Measurements from ENCODE around the gene PSG1. TPM values are rescaled to one million over a fixed set of nuclear protein-coding genes. Genes with fewer than 3 reads are reported as not detected.
"Not testable (repeated sequence)": the region's sequence is repeated elsewhere in the genome, so short reads cannot be mapped to it uniquely, and the experiment has no call there.

The PSG1 gene
- total RNA-seq, 5 donors from 2014 or later (not counting 1 experiment from before 2014, with no cell fraction given): not detected

DNA sequence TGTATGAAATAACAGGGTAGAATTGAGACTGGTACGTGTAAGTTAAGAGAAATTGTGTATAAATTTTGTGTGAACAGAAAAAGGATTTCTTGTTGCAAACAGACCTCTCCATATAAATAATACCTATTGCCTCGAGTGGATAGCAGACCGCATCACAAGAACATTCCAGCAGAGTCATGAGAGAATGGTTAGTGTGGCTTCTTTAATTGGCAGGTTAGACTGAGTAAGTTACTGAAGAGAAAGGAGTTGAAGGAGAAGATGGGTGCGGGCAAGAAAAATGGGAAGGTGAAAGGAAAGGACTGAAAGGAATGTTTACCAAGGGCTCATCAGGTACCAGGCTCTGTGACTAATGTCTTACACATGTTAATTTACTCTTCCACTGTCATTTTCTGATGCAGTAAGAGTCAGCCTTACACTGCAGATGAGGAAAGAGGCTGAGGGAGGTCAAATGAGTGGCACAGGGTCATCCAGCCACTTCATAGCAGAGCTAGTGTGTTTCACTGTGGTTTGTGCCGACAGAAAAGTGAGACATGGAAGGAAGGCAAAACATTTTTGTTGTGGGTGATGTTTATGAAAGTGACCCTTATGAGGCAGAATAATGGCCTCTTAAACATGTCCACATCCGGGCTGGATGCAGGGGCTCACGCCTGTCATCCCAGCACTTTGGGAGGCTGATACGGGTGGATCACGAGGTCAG is 46.6 kb downstream of the PSG1 start:
- ATAC-seq (replicated peaks in 1 of 4); H3K27ac Mint-ChIP-seq; CTCF ChIA-PET; H3K27me3 ChIP-seq (replicated peaks in 1 of 2; ENCODE audit: control insufficient read depth in 2 of 2, extremely low read depth in 1 of 2, insufficient read depth in 2 of 2, low read length in 1 of 2); H3K4me3 Mint-ChIP-seq; H3K27ac ChIP-seq (ENCODE audit: low read length); H3K4me1 Mint-ChIP-seq; POLR2A ChIA-PET; H3K36me3 Mint-ChIP-seq; H3K36me3 ChIP-seq (ENCODE audit: control insufficient read depth in 2 of 2, extremely low read depth in 1 of 2, insufficient read depth in 1 of 2, low read length in 1 of 2); H3K9me3 ChIP-seq; H3K4me1 ChIP-seq (ENCODE audit: control insufficient read depth in 1 of 2, extremely low read depth in 1 of 2, insufficient read depth in 2 of 2, low read length in 2 of 2); H3K9me3 Mint-ChIP-seq; DNase-seq; H3K4me3 ChIP-seq (ENCODE audit: control insufficient read depth in 1 of 2, extremely low read depth in 1 of 2, low read length in 1 of 2): not testable (repeated sequence)
- 95% methylated on average over 4 of the region's 9 CpGs for WGBS (ENCODE audit: insufficient coverage)
- H3K27me3 Mint-ChIP-seq: peaks cover 7 to 40% of the 10 kb centered on the region in 2 donors

DNA sequence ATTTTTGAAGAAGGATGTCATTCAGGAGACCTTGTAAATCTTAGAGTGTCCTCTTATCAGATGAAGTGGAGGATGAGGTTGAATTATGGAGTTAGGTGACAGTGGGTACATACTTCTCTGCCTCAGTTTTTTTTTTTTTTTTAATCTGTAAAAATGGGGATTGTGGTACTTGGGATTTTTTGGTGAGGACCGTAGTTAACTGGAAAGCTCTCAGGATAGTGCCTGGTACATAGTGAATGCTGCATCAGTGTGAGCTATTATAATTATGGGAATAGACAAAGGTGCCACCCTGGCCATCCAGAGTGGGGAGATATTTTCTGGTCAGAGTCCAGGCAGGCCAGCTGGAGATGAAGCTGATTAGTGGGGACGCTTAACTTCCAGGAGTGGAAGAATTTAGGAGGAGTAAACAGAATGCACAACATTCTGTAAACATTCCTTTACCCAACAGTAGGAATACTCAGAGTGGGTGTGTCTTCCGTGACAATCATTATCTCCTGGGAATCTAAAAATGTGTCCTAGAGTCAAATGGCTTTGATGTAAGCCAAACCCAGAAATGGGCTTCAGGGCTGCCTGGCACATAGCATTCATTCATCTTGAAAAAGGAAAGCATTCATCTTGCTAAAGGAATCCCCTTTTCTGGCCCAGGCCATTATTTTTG is 47.4 kb downstream of the PSG1 start:
- H3K27me3 ChIP-seq (replicated peaks in 1 of 2; ENCODE audit: control insufficient read depth in 2 of 2, extremely low read depth in 1 of 2, insufficient read depth in 2 of 2, low read length in 1 of 2); H3K27ac ChIP-seq (ENCODE audit: low read length); H3K36me3 ChIP-seq (ENCODE audit: control insufficient read depth in 2 of 2, extremely low read depth in 1 of 2, insufficient read depth in 1 of 2, low read length in 1 of 2); H3K4me3 Mint-ChIP-seq; H3K9me3 Mint-ChIP-seq; H3K9me3 ChIP-seq; H3K4me1 ChIP-seq (ENCODE audit: control insufficient read depth in 1 of 2, extremely low read depth in 1 of 2, insufficient read depth in 2 of 2, low read length in 2 of 2); H3K36me3 Mint-ChIP-seq; CTCF ChIA-PET; H3K27ac Mint-ChIP-seq; DNase-seq; ATAC-seq (replicated peaks in 1 of 4); POLR2A ChIA-PET; H3K4me3 ChIP-seq (ENCODE audit: control insufficient read depth in 1 of 2, extremely low read depth in 1 of 2, low read length in 1 of 2); H3K4me1 Mint-ChIP-seq: not testable (repeated sequence)
- no CpG with 5 or more reads among the region's 3 CpGs for WGBS (ENCODE audit: insufficient coverage)
- peaks cover 7 to 39% of the 10 kb centered on the region in 2 donors for H3K27me3 Mint-ChIP-seq

DNA sequence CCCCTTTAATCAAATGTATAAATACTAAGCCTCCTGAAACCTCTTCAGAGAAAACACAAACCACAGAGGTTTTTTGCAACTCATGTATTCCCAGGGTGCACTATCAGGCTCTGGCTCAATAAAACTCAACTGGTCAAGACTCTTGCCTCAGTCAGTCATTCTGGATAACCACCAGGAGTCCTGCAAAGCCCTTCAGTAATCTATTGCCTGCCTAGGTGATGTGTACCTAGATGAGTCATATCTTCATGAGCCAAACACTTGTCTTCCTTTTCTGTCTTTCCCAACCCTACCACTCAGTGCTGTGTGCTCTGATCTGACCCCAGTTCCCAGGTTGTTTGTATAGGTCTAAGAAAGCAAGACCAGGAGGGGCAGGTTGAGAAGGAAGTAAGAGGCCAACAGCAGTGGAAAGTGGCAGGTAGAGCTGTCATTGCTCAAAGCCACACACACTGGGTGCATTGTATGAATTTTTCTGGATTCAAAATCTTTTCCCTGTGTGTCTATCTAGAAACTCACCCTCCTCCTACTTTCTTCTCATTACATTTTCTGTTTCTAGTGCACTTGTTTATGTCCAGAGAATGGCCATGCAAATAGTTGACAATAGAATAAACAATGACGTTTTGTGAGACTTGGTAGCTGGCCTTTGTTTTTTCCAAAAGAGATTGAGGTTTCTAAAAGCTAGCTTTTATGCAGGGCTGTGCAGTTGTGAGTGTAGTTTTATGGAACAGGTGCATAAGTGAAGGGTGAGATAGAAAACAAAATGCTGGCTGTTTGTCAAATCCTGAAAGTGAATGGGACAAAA is 48.1 kb downstream of the PSG1 start:
- Mint-ChIP-seq H3K4me1 (no peaks in the 10 kb centered on the region), H3K4me3 (no peak overlapping the region), H3K9me3 (no peaks in the 10 kb centered on the region), H3K27ac (no peak overlapping the region), H3K27me3 (peaks cover 7 to 39% of the 10 kb centered on the region in 2 donors), H3K36me3 (no peaks in the 10 kb centered on the region)
- Histone ChIP-seq H3K27me3 (replicated peaks in 1 of 2; ENCODE audit: control insufficient read depth in 2 of 2, extremely low read depth in 1 of 2, insufficient read depth in 2 of 2, low read length in 1 of 2) (no peaks in the 10 kb centered on the region), H3K27ac (ENCODE audit: low read length) (no peak overlapping the region), H3K4me1 (ENCODE audit: control insufficient read depth in 1 of 2, extremely low read depth in 1 of 2, insufficient read depth in 2 of 2, low read length in 2 of 2) (no peaks in the 10 kb centered on the region), H3K36me3 (ENCODE audit: control insufficient read depth in 2 of 2, extremely low read depth in 1 of 2, insufficient read depth in 1 of 2, low read length in 1 of 2) (no peaks in the 10 kb centered on the region), H3K4me3 (ENCODE audit: control insufficient read depth in 1 of 2, extremely low read depth in 1 of 2, low read length in 1 of 2) (no peak overlapping the region), H3K9me3 (no peaks in the 10 kb centered on the region)
- 50% methylated on average over 1 of the region's 1 CpG for WGBS (ENCODE audit: insufficient coverage)
- POLR2A ChIA-PET: no interaction called here
- CTCF ChIA-PET: no interaction called here
- no peak for DNase-seq
- ATAC-seq (replicated peaks in 1 of 4): no peak

DNA sequence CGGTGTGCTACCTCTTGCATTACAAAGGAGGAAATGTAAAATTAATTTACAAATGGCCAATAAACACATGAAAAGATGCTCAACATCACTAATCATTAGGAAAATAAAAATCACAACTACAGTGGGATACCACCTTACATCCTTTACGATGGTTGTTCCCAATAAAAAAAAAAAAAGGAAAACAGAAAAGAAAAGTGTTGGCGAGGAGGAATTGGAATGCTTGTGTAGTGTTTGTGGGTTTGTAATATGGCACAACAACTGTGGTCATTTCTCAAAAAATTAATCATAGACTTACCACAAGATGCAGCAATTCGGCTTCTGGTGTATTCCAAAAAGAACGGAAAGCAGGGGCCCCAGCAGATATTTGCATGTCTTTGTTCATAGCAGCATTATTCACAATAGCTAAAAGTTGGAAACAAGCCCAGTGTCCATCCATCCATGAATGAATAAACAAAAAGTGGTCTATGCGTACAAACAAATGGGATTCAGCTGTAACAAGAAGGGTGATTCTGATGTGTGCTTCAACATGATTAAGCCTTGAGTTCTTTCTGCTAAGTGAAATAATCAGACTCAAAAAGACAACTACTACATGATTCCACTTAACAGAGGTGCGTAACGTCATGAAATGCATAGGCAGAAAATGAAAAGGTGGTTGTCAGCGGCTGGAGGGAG is 58.1 kb downstream of the PSG1 start:
- H3K4me3 ChIP-seq (ENCODE audit: control insufficient read depth in 1 of 2, extremely low read depth in 1 of 2, low read length in 1 of 2); ATAC-seq (replicated peaks in 1 of 4); H3K27ac ChIP-seq (ENCODE audit: low read length); H3K27ac Mint-ChIP-seq; H3K36me3 Mint-ChIP-seq; H3K4me3 Mint-ChIP-seq; H3K4me1 Mint-ChIP-seq; H3K9me3 Mint-ChIP-seq; H3K9me3 ChIP-seq; H3K27me3 ChIP-seq (replicated peaks in 1 of 2; ENCODE audit: control insufficient read depth in 2 of 2, extremely low read depth in 1 of 2, insufficient read depth in 2 of 2, low read length in 1 of 2); POLR2A ChIA-PET; H3K4me1 ChIP-seq (ENCODE audit: control insufficient read depth in 1 of 2, extremely low read depth in 1 of 2, insufficient read depth in 2 of 2, low read length in 2 of 2); CTCF ChIA-PET; DNase-seq; H3K36me3 ChIP-seq (ENCODE audit: control insufficient read depth in 2 of 2, extremely low read depth in 1 of 2, insufficient read depth in 1 of 2, low read length in 1 of 2): not testable (repeated sequence)
- H3K27me3 Mint-ChIP-seq: peaks cover 8 to 35% of the 10 kb centered on the region in 2 donors
- no CpG with 5 or more reads among the region's 9 CpGs for WGBS (ENCODE audit: insufficient coverage)

DNA sequence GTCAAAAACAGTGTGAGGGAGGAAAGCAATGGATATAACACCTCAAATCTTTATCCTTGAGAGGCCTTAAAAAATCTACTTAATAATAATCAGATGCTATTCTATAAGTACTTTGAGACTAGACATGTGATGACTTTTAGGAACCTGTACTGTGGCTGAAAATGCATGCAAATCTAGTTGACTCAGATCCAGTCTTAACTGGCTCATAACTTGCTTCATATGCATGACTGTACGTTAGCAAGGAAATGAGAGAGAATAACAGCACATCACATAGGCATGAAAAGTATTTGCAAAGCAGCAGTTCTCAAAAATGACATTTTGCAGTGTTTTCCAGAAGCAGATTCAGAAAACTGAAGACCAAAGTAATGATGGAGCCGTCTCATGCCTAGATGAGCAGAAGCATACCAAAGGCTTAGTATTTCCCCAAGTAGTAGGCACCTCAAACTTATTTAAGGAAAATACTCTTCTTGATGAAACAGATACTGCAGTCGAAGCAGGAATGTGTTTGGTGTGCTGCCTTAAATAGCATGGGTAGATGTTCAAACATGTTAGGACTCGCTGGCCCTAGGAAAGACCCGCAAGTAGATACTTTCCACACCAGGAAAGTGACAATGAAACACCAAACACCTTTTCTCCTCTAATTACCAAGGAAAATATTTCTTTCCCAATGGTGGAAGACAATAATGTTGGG is 59.4 kb downstream of the PSG1 start:
- no CpG with 5 or more reads among the region's 5 CpGs for WGBS (ENCODE audit: insufficient coverage)
- POLR2A ChIA-PET: not testable (repeated sequence)

DNA sequence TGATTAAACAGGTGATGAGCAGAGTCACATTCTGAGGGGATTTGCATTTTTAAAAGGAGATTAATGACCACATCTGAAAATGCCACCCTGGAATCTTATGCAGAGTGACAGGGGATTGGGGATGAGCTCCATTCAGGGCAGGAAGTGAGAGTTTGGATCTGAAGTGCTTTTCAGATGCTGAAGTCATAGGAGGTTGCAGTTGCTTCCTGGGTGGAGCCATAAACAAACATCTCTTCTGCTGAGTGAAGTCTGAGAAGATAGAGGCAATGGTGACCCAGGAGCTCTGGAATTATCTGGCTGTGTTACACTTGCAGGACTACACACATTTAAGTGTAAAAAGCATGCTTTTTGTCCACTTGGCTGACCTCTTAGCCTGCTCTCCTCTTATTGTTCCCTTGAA is 62.6 kb downstream of the PSG1 start:
- Mint-ChIP-seq H3K9me3 (peaks cover 0 to 5% (median 0%) of the 10 kb centered on the region in 3 donors), H3K4me3 (no peak overlapping the region), H3K27me3 (peaks cover 8 to 28% of the 10 kb centered on the region in 2 donors), H3K4me1 (no peaks in the 10 kb centered on the region), H3K36me3 (no peaks in the 10 kb centered on the region), H3K27ac (no peak overlapping the region)
- ChIA-PET CTCF (no interaction called here), POLR2A (no interaction called here)
- no peaks in the 10 kb centered on the region for H3K27me3 ChIP-seq (replicated peaks in 1 of 2; ENCODE audit: control insufficient read depth in 2 of 2, extremely low read depth in 1 of 2, insufficient read depth in 2 of 2, low read length in 1 of 2)
- H3K9me3 ChIP-seq: no peaks in the 10 kb centered on the region
- H3K36me3 ChIP-seq (ENCODE audit: control insufficient read depth in 2 of 2, extremely low read depth in 1 of 2, insufficient read depth in 1 of 2, low read length in 1 of 2): no peaks in the 10 kb centered on the region
- ATAC-seq (replicated peaks in 1 of 4) (no peak), DNase-seq (no peak)
- no peaks in the 10 kb centered on the region for H3K4me1 ChIP-seq (ENCODE audit: control insufficient read depth in 1 of 2, extremely low read depth in 1 of 2, insufficient read depth in 2 of 2, low read length in 2 of 2)
- H3K27ac ChIP-seq (ENCODE audit: low read length): no peak overlapping the region
- no peak overlapping the region for H3K4me3 ChIP-seq (ENCODE audit: control insufficient read depth in 1 of 2, extremely low read depth in 1 of 2, low read length in 1 of 2)

More for the DNA sequence above, 59.4 kb downstream of the PSG1 start:
- H3K27me3 ChIP-seq (replicated peaks in 1 of 2; ENCODE audit: control insufficient read depth in 2 of 2, extremely low read depth in 1 of 2, insufficient read depth in 2 of 2, low read length in 1 of 2); H3K36me3 Mint-ChIP-seq; H3K27ac ChIP-seq (ENCODE audit: low read length); H3K9me3 ChIP-seq; H3K9me3 Mint-ChIP-seq; DNase-seq; ATAC-seq (replicated peaks in 1 of 4); CTCF ChIA-PET; H3K4me3 ChIP-seq (ENCODE audit: control insufficient read depth in 1 of 2, extremely low read depth in 1 of 2, low read length in 1 of 2); H3K36me3 ChIP-seq (ENCODE audit: control insufficient read depth in 2 of 2, extremely low read depth in 1 of 2, insufficient read depth in 1 of 2, low read length in 1 of 2); H3K4me1 Mint-ChIP-seq; H3K4me1 ChIP-seq (ENCODE audit: control insufficient read depth in 1 of 2, extremely low read depth in 1 of 2, insufficient read depth in 2 of 2, low read length in 2 of 2); H3K27ac Mint-ChIP-seq; H3K4me3 Mint-ChIP-seq: not testable (repeated sequence)
- H3K27me3 Mint-ChIP-seq: peaks cover 8 to 37% of the 10 kb centered on the region in 2 donors

All from T-cell (primary cell).